SH-SY5Y (cell line): ENCODE measurements around the gene CD38.

ENCODE experiments used
- GATA2 ChIP-seq: IDR thresholded peaks from 2 replicates; pipeline ENCODE4 v1.6.1; 2011; ENCODE audit warnings: mild to moderate bottlenecking, low read depth, low read length
- GATA3 ChIP-seq: IDR thresholded peaks from 2 replicates; pipeline ENCODE4 v1.6.1; 2011; ENCODE audit warnings: low read depth, mild to moderate bottlenecking, low read length, moderate library complexity

- TF ChIP-seq GATA2 = no peak
- no peak for TF ChIP-seq GATA3
Observed at GRCh38 chr4:15901998-15902397, 123.9 kb downstream of the CD38 start.
